ENCODE measurements around the gene PEAK3.

GRCh38 chr19:2230033-2230531, 51.9 kb downstream of the PEAK3 start:
- no peak for TF ChIP-seq TOE1 (IDR thresholded peaks at IDR 0.05; ENCODE audit: borderline replicate concordance)
- no peak for TF ChIP-seq TOE1 (CRISPR knock-in tag; IDR thresholded peaks at IDR 0.05; ENCODE audit: borderline replicate concordance, low read depth)
- no peak for TF ChIP-seq CTCF (IDR thresholded peaks at IDR 0.05 in 2 of 3, conservative IDR thresholded peaks at IDR 0.05 in 1 of 3; ENCODE audit: insufficient read depth in 2 of 3, low read depth in 1 of 3, low read length in 3 of 3)
- TF ChIP-seq MED1 (CRISPR knock-in tag; IDR thresholded peaks at IDR 0.05; ENCODE audit: borderline replicate concordance) = no peak
- no peak for TF ChIP-seq SIN3A (IDR thresholded peaks at IDR 0.05; ENCODE audit: borderline replicate concordance in 2 of 2, control insufficient read depth in 1 of 2, low read depth in 2 of 2, low read length in 2 of 2)
- no peak for TF ChIP-seq ZNF24 (IDR thresholded peaks at IDR 0.05)
- TF ChIP-seq TBL1XR1 (IDR thresholded peaks at IDR 0.05; ENCODE audit: low read length in 2 of 2) = no peak
- TF ChIP-seq SMC3 (conservative IDR thresholded peaks at IDR 0.05; ENCODE audit: insufficient read depth, low read depth, low read length) = no peak
- TF ChIP-seq KAT7 (CRISPR knock-in tag; IDR thresholded peaks at IDR 0.05; ENCODE audit: borderline replicate concordance) = 0 out of 2 replicates have a peak, but pooled peaks have one; percentile 32
- no peak for TF ChIP-seq KDM5B (IDR thresholded peaks at IDR 0.05; ENCODE audit: insufficient replicate concordance, low read depth, low read length)
- TF ChIP-seq LARP7 (IDR thresholded peaks at IDR 0.05) = no peak
